Liver (tissue), 3 donors: ENCODE results near the gene COL4A4.

Source experiments
- ATF3 ChIP-seq: IDR thresholded peaks from 2 replicates; pipeline ENCODE4 v1.6.1; 2016; ENCODE audit warnings: antibody characterized with exemption
- CTCF ChIP-seq: fragments of 150-350 bp; IDR thresholded peaks from 2 replicates; pipeline ENCODE4 v1.5.1; 2017; ENCODE audit warnings: improper control_type of control experiment, low read depth, low read length; ENCODE audit not compliant: missing input control
- GABPA ChIP-seq, 2 donors: IDR thresholded peaks in 1 of 2; conservative IDR thresholded peaks in 1 of 2; 2 replicates each; pipeline ENCODE4 v1.6.1; 2016; ENCODE audit warnings: antibody characterized with exemption in 2 of 2, mild to moderate bottlenecking in 1 of 2, moderate library complexity in 1 of 2
- HNF4A ChIP-seq, 2 donors: conservative IDR thresholded peaks; 2 replicates each; pipeline ENCODE4 v1.6.1; 2016; ENCODE audit warnings: antibody characterized with exemption in 2 of 2, mild to moderate bottlenecking in 2 of 2
- RAD21 ChIP-seq, 2 donors: IDR thresholded peaks; 2 replicates each; pipeline ENCODE4 v1.6.1; 2016; ENCODE audit warnings: antibody characterized with exemption in 2 of 2, mild to moderate bottlenecking in 2 of 2
- SP1 ChIP-seq: IDR thresholded peaks from 2 replicates; pipeline ENCODE4 v1.6.1; 2018; ENCODE audit warnings: antibody characterized with exemption, mild to moderate bottlenecking
- TAF1 ChIP-seq: conservative IDR thresholded peaks from 2 replicates; pipeline ENCODE4 v1.6.1; 2016; ENCODE audit warnings: antibody characterized with exemption, mild to moderate bottlenecking
- YY1 ChIP-seq: IDR thresholded peaks from 2 replicates; pipeline ENCODE4 v1.6.1; 2016; ENCODE audit warnings: antibody characterized with exemption, mild to moderate bottlenecking
- ZBTB33 ChIP-seq: IDR thresholded peaks from 2 replicates; pipeline ENCODE4 v1.6.1; 2016; ENCODE audit warnings: antibody characterized with exemption
- donor health status: healthy.
- donor health status: healthy.

GRCh38 chr2:226983895-226984749, 179.9 kb downstream of the COL4A4 start:
- TF ChIP-seq CTCF (no peak), ATF3 (no peak), TAF1 (no peak), RAD21 (IDR thresholded peaks at IDR 0.05) (no peak), ZBTB33 (no peak), SP1 (no peak), GABPA (IDR thresholded peaks at IDR 0.05 in 1 of 2, conservative IDR thresholded peaks at IDR 0.05 in 1 of 2) (no peak), YY1 (no peak), HNF4A (conservative IDR thresholded peaks at IDR 0.05) (no peak)
